ENCODE results near the gene POSTN. TPM values are rescaled to one million over a fixed set of nuclear protein-coding genes. Genes with fewer than 3 reads are reported as not detected.

POSTN gene
- total RNA-seq, 2 experiments from 2014 or later = not detected

DNA sequence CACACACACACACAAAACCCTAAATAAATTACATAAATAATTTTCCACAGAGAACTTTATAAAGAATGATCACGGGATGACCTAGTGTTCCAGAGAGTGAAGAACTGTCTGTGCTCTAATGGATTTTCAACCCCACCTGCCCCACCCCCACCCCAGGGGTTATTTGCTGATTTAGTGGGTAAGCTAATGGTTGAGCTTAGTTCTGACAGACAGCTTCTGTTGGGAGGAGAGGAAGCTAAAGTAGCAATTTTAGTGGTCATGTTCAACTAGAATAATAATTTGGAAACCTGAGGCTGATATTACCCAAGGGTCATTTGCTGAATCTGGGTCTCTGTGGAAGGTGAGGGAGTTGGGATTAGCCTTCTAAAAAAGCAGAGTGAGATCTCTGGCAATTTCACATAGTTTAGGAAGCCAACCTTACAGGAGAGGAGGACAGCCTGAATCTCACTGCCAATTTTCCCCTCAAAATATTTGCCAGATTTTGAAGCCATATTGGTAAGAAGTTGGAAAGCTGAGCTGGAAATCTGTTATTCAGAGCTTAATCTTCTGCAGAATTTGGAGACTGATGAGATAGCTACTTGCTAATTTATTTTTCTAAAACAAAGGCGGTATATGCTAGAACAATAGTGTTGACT lies 68.7 kb downstream of the POSTN start:
- ChIA-PET CTCF (interaction anchor here (0.7 kb wide), 1 partner anchor 41 kb away, joined by 3 read pairs; no protein-coding TSS in a partner anchor), POLR2A (no interaction called here)

- POLR2A ChIA-PET = no interaction called here
- CTCF ChIA-PET = no interaction called here
These were observed 71.7 kb downstream of the POSTN start for GRCh38 chr13:37526710-37527473.

DNA sequence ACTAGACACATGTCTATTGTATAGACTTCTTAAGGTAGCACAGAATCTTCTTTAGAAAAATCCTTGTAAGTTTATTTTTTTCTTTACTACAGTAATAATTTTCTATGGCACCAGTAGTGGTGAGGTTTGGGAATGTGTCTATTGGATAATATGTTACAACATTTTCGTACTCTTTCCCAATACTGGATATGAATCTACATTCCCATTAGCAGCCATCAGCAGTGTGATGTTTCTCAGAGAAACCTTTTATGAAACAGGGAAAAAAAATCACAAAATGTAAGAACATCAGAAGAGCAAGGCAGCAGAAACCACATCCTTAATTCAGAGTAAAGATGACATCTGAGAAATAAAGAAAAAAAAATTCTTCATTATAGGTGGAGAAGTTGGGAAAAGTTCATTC lies 83.3 kb downstream of the POSTN start:
- CTCF ChIA-PET = no interaction called here
- POLR2A ChIA-PET = no interaction called here

Measured in activated CD8-positive, alpha-beta memory T cell treated with anti-CD3 and anti-CD28 coated beads for 36 hours (primary cell).